GM12878 (cell line): Measurements from ENCODE around the gene RAB7B. TPM values are rescaled to one million over a fixed set of nuclear protein-coding genes. Genes with fewer than 3 reads are reported as not detected.

Experiments
- ATAC-seq: fragments of 200-7000 bp; cut with Tn5 transposase; 3 replicates; pipeline ENCODE4 v1.9.1; 2020; ENCODE audit warnings: mild to moderate bottlenecking, moderate library complexity
- BruUV-seq: library from RNA; stranded (reverse); fragments of 400-500 nt; replicated peaks from 2 replicates; lab custom pipeline; 2021; lab: Mats Ljungman, UMichigan
- CTCF ChIA-PET: fragments of 300-600 bp; sonication (Branson Sonifier 250); formaldehyde crosslinking; extraction: SDS; loops from one replicate; lab custom pipeline; 2021; ENCODE audit warnings: inconsistent platforms; lab: Yijun Ruan, JAX
- POLR2A ChIA-PET: fragments of 350-600 bp; formaldehyde crosslinking; extraction: SDS; loops from one replicate; lab custom pipeline; 2021; ENCODE audit warnings: inconsistent platforms; lab: Charles Lee
- RAD21 ChIA-PET: fragments of 300-600 bp; sonication (Branson Sonifier 250); formaldehyde crosslinking; loops from one replicate; lab custom pipeline; 2023; ENCODE audit warnings: antibody characterized with exemption; ENCODE audit not compliant: unreplicated experiment; lab: Charles Lee
- SMC1A ChIA-PET: fragments of 300-600 bp; sonication (Branson Sonifier 250); formaldehyde crosslinking; loops from one replicate; lab custom pipeline; 2023; ENCODE audit not compliant: unreplicated experiment, uncharacterized antibody; lab: Charles Lee
- DNase-seq: peaks from one replicate; pipeline ENCODE4 v3.0.0-alpha.2; 2011; ENCODE audit warnings: low read depth, low spot score
- FAIRE-seq: peaks from 3 replicates; lab custom pipeline; 2011; peaks lifted over from hg19 to GRCh38; lab: Jason Lieb, UNC
- H2AFZ ChIP-seq: 2 replicates; pipeline ENCODE4 v1.6.0; 2011; ENCODE audit warnings: low read depth, low read length, control low read depth; ENCODE audit not compliant: control insufficient read depth
- H3K27ac ChIP-seq: 2 replicates; pipeline ENCODE4 v1.5.1; 2011; ENCODE audit warnings: control low read depth; ENCODE audit not compliant: control insufficient read depth, insufficient read depth
- H3K27me3 ChIP-seq, 2 experiments: replicated peaks in 1 of 2; 2 replicates each; pipeline versions ENCODE4 v1.6.0 to v1.6.1; 2011; ENCODE audit warnings: low read length in 1 of 2; ENCODE audit not compliant: control insufficient read depth in 2 of 2, insufficient read depth in 2 of 2
- H3K36me3 ChIP-seq, 2 experiments: 2 replicates each; pipeline ENCODE4 v1.5.1; 2011; ENCODE audit warnings: low read length in 1 of 2; ENCODE audit not compliant: control insufficient read depth in 2 of 2, insufficient read depth in 2 of 2
- H3K4me1 ChIP-seq: 2 replicates; pipeline ENCODE4 v1.6.1; 2011; ENCODE audit warnings: mild to moderate bottlenecking, low read length, moderate library complexity, mixed read lengths; ENCODE audit not compliant: control insufficient read depth, insufficient read depth
- H3K4me2 ChIP-seq: 2 replicates; pipeline ENCODE4 v1.6.0; 2011; ENCODE audit warnings: control low read depth; ENCODE audit not compliant: control insufficient read depth, insufficient read depth
- H3K4me3 ChIP-seq: fragments of 200-600 bp; sonication (generic); 2 replicates; pipeline ENCODE4 v1.5.1; 2016
- H3K79me2 ChIP-seq: 2 replicates; pipeline ENCODE4 v1.6.0; 2011; ENCODE audit warnings: low read length; ENCODE audit not compliant: control insufficient read depth, insufficient read depth
- H3K9ac ChIP-seq: 2 replicates; pipeline ENCODE4 v1.8.0; 2011; ENCODE audit warnings: low read length, control low read depth, mixed read lengths; ENCODE audit not compliant: control insufficient read depth, insufficient read depth
- H3K9me3 ChIP-seq: replicated peaks from 3 replicates; pipeline ENCODE4 v1.5.1; 2011; ENCODE audit warnings: mild to moderate bottlenecking, low read length; ENCODE audit not compliant: control insufficient read depth, insufficient read depth
- H4K20me1 ChIP-seq: 2 replicates; pipeline ENCODE4 v1.6.0; 2011; ENCODE audit not compliant: control insufficient read depth, insufficient read depth
- BCL11A ChIP-seq: IDR thresholded peaks from 2 replicates; pipeline ENCODE4 v1.6.1; 2011; ENCODE audit warnings: low read depth, low read length
- BCL3 ChIP-seq: IDR thresholded peaks from 2 replicates; pipeline ENCODE4 v1.6.1; 2011; ENCODE audit warnings: borderline replicate concordance, low read depth, mild to moderate bottlenecking, moderate library complexity, low read length; ENCODE audit not compliant: insufficient read depth, poor library complexity, severe bottlenecking
- CBX3 ChIP-seq: fragments of 200-600 bp; sonication (generic); IDR thresholded peaks from 2 replicates; pipeline ENCODE4 v1.6.1; 2016; ENCODE audit warnings: low read depth, borderline replicate concordance
- HDAC2 ChIP-seq: fragments of 200-600 bp; sonication (generic); IDR thresholded peaks from 2 replicates; pipeline ENCODE4 v1.6.1; 2017
- IKZF2 ChIP-seq, 2 experiments: fragments of 450-650 bp; IDR thresholded peaks; 2 replicates each; pipeline ENCODE4 v1.6.1; 2017; ENCODE audit warnings: mild to moderate bottlenecking in 2 of 2, moderate library complexity in 2 of 2
- PAX5 ChIP-seq: IDR thresholded peaks from 2 replicates; pipeline ENCODE4 v1.6.1; 2011; ENCODE audit warnings: low read depth, low read length, borderline replicate concordance
- RB1 ChIP-seq: fragments of 450-650 bp; formaldehyde crosslinking; IDR thresholded peaks from 2 replicates; pipeline ENCODE4 v1.6.1; 2017; ENCODE audit warnings: mild to moderate bottlenecking, borderline replicate concordance
- ZBED1 ChIP-seq: IDR thresholded peaks from 2 replicates; pipeline ENCODE4 v1.6.1; 2016; ENCODE audit warnings: borderline replicate concordance
- ZNF24 ChIP-seq: fragments of 450-650 bp; IDR thresholded peaks from 2 replicates; pipeline ENCODE4 v1.6.1; 2017; ENCODE audit warnings: antibody characterized with exemption, mild to moderate bottlenecking
- WGBS: methylation state at CpG from one replicate; pipeline ENCODE4 v1.1.6; 2016; ENCODE audit warnings: low lambda C conversion rate; ENCODE audit not compliant: insufficient replicate concordance, insufficient coverage; ENCODE audit errors: missing lambda C conversion rate; 5-methylcytosine and 5-hydroxymethylcytosine counted together
- in situ Hi-C: fragments of 300-500 bp; cut with MboI; formaldehyde crosslinking; loops from 9 replicates; pipeline ENCODE4 v1.14.3; 2018; ENCODE audit warnings: mixed read lengths
- intact Hi-C: fragments of 100-400 bp; cut with micrococcal nuclease; formaldehyde crosslinking; loops from one replicate; pipeline ENCODE4 v1.14.2; 2022; ENCODE audit not compliant: unreplicated experiment
- polyA plus RNA-seq, 11 experiments: library from polyadenylated mRNA; depleted of rRNA in 4 of 11; unstranded in 6 of 11; stranded (reverse) in 5 of 11; fragments of >200 nt; fragmentation: Nextera tagmentation in 4 of 11; fragmentation: Illumina TruSeq in 1 of 11; extraction: Ambion mirVana in 4 of 11; extraction: Trizol in 1 of 11; gene quantifications; 1 replicate in 1 of 11; 2 replicates in 10 of 11; pipeline versions ENCODE4 v1.2.1 to v1.2.3, GENCODE V29; 2011 to 2016; ENCODE audit warnings: inconsistent platforms in 2 of 11, missing spikeins in 2 of 11, low read depth in 1 of 11
- total RNA-seq, 4 experiments: library from RNA; depleted of rRNA in 3 of 4; stranded (reverse); fragments of >200 nt in 3 of 4; fragmentation: Illumina TruSeq in 1 of 4; extraction: Trizol in 1 of 4; gene quantifications; 2 replicates each; pipeline versions ENCODE4 v1.2.1 to v1.2.3, GENCODE V29; 2013 to 2021

The RAB7B gene
- total and polyA plus RNA-seq, 10 of the 15 experiments (the other 5 are each of a cell fraction or from before 2014, with no cell fraction given): 0.09 TPM; not detected in 9

DNA sequence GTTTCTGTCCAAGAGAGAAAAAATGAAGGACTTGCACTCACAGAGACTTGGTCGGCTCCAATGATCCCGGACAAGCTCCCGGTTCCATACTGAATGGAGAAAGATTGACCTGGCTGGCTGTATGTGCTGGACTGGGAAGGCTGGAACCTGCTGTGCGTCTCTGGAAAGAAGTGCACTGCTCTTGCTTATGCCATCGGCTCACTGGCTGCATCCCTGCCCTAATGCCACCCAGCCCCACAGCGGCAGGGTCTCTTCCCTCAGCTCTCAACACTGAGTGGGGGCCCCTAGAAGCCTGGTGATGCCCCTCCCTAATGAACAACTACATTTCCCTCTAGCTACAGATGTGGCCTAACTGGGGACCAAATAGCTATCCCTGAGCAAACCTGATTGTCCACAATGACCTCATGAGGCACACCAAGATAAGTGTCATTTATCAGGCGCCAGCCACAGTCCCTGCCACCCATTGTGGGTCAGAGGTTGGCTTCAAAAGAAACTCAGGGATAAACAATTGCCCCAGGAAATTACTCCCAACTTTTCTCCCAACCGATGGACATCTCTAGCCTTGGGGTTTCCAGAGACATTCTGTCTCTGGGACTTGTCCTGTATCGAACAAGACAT lies 17.9 kb upstream of the RAB7B start:
- no peak overlapping the region for H2AFZ ChIP-seq
- H3K27me3 ChIP-seq: peaks cover 0 to 5% of the 10 kb centered on the region in 2 experiments; a peak in 2 of 4 replicates
- ChIA-PET CTCF (interaction anchor here (1.0 to 1.5 kb wide), 3 partner anchors 9 to 85 kb away, joined by 3 to 8 read pairs (median 5); no protein-coding TSS in a partner anchor), SMC1A (interaction anchor here (2.0 kb wide), 1 partner anchor 10 kb away, joined by 10 read pairs; no protein-coding TSS in a partner anchor), POLR2A (no interaction called here), RAD21 (interaction anchor here (1.0 to 1.3 kb wide), 2 partner anchors 12 to 44 kb away, joined by 3 read pairs; no protein-coding TSS in a partner anchor)
- no peaks in the 10 kb centered on the region for H3K9me3 ChIP-seq
- BruUV-seq: no TSS peak
- no peak for TF ChIP-seq HDAC2
- no peak for TF ChIP-seq CBX3
- TF ChIP-seq PAX5: no peak
- no peak for TF ChIP-seq ZBED1
- TF ChIP-seq IKZF2 (IDR thresholded peaks at IDR 0.05): no peak
- TF ChIP-seq BCL11A: no peak
- no peak for TF ChIP-seq ZNF24
- no peak for TF ChIP-seq BCL3
- no peak for TF ChIP-seq RB1
- no peak overlapping the region for H3K27ac ChIP-seq
- no peaks in the 10 kb centered on the region for H4K20me1 ChIP-seq
- H3K36me3 ChIP-seq: no peaks in the 10 kb centered on the region
- H3K4me2 ChIP-seq: no peak overlapping the region
- DNase-seq (no peak), FAIRE-seq (no peak), ATAC-seq (no peak)
- H3K4me1 ChIP-seq: no peaks in the 10 kb centered on the region
- intact Hi-C loops: no loop called here
- 45% methylated on average over 9 of the region's 9 CpGs for WGBS
- H3K4me3 ChIP-seq: no peak overlapping the region
- no peaks in the 10 kb centered on the region for H3K79me2 ChIP-seq
- H3K9ac ChIP-seq: no peak overlapping the region
- in situ Hi-C loops: no loop called here
